GM18505 (cell line): Measurements from ENCODE around the gene ITPKC.

Source experiments
- ATAC-seq: cut with Tn5 transposase; IDR thresholded peaks from one replicate; pipeline ENCODE4 v1.9.1; 2021; ENCODE audit not compliant: unreplicated experiment
- POLR2A ChIP-seq: IDR thresholded peaks from 4 replicates; pipeline ENCODE4 v1.6.1; 2011; ENCODE audit warnings: borderline replicate concordance; ENCODE audit not compliant: insufficient read depth, insufficient read length; ENCODE audit errors: extremely low read depth

ITPKC gene

DNA sequence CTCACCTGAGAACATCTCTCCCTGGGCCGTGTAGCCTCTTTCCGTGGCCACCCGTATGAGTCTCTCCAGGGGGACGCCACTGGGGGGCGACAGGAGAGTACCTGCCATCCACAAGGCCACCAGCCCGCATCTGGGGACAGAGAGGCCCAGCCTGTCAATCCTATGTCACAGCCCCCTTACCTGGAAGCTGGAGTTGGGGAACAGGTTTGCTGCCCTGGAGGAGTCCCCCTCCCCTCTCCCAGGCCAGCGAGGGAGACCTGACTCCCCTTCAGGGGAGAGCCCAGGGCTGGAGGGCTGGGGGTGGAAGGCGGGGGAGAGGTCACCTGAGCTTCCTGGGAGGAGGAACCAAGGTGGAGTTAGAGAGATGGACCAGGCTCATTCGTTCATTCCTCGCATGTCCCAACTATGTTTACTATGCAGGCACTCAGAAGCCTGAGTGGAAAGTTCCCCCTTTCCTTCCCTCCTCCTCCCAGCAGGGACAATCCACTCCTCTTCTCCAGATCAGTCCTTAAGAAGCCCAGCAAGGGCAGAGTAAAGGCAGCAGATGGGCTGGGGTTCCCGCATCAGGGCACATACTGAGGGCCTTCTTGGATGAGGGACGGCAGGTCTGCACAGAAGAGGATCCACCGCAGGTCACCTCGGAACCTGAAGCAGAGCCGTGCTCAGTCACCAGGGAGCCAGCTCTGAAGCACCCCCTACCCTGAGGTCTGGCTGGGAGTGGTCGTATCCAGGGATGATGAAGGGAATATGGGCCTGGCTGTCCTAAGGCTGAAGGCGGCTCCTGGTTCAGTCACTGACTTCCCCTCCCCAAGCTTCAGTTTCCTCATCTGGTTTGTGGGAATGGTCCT is 27.9 kb downstream of the ITPKC start:
- no peak for TF ChIP-seq POLR2A
- no peak for ATAC-seq

DNA sequence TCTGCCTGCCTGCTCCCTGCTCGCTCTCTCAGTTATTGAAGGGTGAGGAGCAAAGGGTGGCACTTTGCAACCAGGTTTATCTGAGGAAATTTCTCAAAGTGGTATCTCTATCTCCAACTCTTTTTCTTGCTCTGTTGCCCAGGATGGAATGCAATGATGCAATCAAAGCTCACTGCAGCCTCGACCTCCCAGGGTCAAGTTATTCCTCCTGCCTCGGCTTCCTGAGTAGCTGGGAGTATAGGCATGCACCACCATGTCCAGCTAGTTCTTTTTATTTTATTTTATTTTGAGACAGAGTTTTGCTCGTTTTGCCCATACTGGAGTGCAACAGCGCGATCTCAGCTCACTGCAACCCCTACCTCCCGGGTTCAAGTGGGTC is 28.5 kb downstream of the ITPKC start:
- ATAC-seq: no peak
- no peak for TF ChIP-seq POLR2A

DNA sequence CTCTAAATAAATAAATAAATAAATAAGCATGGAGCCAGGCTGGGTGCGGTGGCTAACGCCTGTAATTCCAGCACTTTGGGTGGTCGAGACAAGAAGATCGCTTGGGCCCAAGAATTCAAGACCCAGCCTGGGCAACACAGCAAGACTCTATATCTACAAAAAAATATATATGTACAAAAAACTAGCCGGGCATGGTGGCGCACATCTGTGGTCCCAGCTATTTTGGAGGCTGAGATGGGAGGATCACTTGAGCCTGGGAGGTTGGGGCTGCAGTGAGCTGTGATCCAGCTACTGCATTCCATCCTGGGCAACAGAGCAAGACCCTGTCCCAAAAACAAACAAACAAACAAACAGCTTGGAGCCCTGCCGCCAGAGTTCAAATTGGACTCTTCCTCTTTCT is 30.6 kb downstream of the ITPKC start:
- ATAC-seq: no peak
- no peak for TF ChIP-seq POLR2A

DNA sequence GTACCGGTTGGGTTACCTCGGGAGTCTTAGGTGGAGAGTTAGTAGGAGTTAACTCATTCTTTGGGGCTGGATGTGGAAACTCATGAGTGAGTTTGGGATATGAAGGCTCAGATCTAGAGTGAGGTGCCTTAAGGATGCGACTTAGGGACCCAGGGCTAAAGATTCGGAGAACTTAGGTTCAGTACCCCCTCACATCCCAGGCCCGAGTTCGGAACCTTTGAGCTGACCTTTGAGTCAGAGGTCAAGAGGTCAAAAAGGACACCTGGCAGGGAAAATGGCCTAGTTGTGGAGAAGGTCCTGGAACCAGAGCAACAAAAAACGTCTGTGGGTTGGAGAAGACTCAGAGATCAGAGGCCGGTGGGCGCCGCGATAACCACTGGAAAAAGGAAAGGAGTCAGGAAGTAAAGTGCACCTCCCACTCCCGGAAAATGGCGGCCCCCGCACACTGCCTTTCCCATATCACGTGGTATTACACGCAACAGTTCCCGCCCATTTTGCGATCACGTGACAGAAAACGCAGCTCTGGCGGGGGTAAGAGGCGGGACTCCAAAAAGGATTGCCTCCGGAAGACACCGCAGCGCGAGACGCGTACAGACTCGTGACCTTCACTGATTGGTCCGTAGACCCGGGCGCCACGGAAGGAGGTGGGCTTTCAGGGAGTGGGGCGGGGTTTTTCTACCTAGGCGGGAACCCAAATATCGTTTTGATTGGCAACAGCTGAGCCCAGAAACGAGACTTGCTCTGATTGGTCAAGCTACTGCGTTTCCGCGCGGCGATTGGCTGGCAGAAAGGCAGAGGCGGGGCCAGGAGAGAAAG is 33.4 kb downstream of the ITPKC start, which contains the start of gene ACTMAP:
ACTMAP (minus strand) TSS at position 420 of the 816 bp plus-strand sequence. CDS start 674 bp downstream, outside the sequence.
- peak; percentile 77 for ATAC-seq
- peak; percentile 44 for TF ChIP-seq POLR2A

DNA sequence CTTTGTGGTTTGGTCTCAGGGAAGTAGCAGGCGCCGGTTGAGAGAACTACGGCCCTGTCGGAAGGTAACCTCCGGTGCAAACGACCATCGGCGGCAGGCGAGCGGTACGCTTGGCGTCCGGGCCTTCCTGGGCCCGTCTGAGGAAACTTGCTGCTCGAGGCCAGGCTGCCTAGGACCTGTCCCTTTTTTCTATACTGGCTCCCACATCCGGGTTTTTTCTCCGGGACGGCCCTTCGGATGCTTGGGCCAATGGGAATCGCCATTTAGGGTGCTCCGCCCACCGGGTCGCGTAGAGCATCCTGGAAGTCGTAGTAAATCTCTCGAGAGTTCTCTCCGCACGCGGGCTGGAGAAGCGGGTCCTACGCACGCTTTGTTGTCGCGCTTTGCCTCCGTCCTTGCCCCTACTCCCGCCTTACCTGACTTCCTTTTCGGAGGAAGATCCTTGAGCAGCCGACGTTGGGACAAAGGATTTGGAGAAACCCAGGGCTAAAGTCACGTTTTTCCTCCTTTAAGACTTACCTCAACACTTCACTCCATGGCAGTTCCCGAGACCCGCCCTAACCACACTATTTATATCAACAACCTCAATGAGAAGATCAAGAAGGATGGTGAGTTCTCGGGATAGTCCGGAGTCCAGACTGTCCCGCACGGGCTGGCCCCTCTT is 34.1 kb downstream of the ITPKC start, which contains the start of gene SNRPA:
SNRPA (plus strand) TSS at position 330 of the 664 bp plus-strand sequence; CDS start at position 536, 206 bp downstream.
- ATAC-seq: peak; percentile 49
- peak; percentile 82 for TF ChIP-seq POLR2A

DNA sequence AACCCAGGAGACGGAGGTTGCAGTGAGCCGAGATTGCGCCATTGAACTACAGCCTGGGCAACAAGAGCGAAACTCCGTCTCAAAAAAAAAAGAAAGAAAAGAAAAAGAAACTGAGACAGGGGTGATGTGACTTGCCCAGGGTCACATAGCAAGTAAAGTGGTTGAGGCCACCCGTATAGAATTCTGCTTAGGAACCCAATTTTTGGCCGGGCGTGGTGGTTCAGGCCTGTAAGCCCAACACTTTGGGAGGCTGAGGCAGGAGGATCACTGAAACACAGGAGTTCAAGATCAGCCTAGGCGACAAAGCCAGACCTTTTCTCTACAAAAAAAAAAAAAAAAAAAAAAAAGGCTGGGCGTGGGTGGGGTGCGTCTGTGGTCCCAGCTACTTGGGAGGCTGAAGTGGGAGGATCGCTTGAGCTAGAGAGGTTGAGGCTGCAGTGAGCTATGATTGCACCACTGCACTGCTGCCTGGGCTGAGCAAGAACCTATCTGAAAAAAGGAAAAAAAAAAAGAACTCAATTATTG is 35.4 kb downstream of the ITPKC start:
- no peak for ATAC-seq
- TF ChIP-seq POLR2A: no peak

DNA sequence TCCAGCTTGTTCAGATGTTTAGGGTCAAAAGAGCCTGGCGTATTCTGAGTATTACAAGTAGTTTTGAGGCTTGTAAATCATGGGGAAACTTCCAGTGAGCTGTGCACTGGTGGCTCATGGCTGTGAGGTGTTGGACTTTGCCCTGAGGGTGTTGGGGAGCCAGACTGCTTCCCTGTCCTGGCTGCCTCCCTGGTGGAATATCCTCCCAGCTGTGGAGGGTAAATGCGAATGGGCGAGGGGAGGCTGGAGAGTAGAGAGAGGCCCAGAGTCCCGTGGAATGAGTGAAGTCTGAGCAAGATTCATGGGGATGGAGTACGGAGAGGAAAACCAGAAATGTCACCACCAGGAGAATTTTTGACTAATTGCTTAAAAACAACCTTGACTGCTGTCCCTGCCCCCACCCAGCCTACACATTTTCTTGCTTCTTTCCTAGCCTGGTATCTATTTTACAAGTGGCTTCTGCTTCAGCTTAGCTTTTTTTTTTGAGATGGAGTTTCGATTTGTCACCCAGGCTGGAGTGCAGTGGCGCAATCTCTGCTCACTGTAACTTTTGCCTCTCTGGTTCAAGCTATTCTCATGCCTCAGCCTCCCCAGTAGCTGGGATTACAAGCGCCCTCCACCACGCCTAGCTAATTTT is 37.8 kb downstream of the ITPKC start:
- ATAC-seq: no peak
- TF ChIP-seq POLR2A: peak; percentile 22

DNA sequence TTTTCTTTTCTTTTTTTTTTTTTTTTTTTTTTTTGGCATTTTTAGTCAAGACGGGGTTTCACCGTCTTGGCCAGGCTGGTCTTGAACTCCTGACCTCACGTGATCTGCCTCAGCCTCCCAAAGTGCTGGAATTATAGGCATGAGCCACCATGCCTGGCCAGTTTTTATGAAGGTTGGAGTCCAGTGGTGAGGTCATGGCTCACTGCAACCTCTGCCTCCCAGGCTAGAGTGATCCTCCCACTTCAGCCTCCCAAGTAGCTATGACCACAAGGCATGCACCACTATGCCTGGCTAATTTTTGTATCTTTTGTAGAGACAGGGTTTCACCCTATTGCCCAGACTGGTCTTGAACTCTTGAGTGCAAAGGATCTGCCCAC is 38.3 kb downstream of the ITPKC start:
- no peak for ATAC-seq
- no peak for TF ChIP-seq POLR2A

DNA sequence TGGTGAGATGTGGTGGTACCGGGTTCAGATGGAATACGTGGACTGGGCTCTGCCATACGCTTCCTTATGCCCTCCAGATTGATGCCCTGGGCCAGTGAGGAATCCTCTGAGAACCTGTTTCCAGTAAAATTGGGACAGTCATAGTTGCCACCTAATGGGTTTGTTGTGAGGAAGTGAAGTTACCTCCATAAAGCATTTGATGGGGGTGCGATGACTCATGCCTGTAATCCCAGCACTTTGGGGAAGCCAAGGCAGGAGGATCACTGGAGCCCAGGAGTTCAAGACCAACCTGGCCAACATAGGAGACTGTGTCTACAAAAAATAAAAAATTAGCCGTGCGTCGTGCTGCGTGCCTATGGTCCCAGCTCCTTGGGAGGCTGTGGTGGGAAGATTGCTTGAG is 38.9 kb downstream of the ITPKC start:
- TF ChIP-seq POLR2A: no peak
- no peak for ATAC-seq

DNA sequence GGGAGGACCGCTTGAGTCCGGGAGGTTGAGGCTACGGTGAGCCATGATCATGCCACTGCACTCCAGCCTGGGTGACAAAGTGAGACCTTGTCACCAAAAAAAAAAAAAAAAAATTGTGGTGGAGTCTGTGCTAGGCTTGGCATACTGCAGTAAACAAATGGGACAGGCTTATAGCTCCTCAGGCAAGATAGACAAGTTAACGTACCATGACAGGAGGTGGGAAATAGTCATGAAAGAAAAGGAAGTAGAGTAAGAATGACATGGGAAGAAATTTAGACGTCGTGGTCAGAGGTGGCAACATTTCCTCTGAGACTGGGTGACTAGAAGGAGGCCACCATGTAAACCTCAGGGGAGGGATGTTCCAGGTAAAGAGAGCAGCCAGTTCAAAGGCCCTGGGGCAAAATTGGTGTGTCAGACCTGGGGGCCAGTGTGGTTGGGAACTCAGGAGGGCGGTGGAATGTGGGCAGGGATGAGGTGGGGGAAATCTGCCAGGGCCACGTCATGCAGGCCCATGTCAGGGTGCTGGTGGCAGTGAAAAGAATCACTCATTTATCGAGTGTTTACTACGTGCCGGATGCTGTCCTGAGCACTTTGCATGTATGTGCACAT is 39.7 kb downstream of the ITPKC start:
- TF ChIP-seq POLR2A: no peak
- no peak for ATAC-seq

DNA sequence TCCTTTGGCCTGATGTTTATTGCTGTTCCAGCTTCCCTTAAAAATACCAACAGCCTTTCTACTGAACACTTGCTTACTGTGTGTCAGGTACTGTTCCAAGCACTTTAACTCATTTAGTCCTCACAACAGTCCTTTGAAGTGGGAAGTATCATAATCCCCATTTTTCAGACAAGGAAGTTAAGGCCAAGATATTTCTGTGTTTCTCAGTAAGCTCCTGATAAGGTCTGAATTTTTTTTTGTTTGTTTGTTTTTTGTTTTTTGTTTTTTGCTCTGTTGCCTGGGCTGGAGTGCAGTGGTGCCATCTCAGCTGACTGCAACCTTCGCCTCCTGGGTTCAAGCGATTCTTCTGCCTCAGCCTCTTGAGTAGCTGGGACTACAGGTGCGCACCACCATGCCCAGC is 41.6 kb downstream of the ITPKC start:
- no peak for ATAC-seq

DNA sequence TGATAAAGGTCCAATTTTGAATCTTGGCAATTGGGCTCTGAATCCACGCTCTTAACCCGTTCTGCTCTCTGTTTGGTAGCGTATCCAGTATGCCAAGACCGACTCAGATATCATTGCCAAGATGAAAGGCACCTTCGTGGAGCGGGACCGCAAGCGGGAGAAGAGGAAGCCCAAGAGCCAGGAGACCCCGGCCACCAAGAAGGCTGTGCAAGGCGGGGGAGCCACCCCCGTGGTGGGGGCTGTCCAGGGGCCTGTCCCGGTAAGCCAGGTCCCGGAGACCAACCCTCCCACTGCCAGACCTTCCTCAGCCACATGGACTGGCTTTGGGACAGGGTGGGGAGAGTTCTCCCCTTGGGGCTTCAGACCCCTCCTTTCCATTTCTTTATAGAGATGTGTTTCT is 42.4 kb downstream of the ITPKC start:
- ATAC-seq: no peak
- no peak for TF ChIP-seq POLR2A

More for the DNA sequence above, 41.6 kb downstream of the ITPKC start:
- no peak for TF ChIP-seq POLR2A

DNA sequence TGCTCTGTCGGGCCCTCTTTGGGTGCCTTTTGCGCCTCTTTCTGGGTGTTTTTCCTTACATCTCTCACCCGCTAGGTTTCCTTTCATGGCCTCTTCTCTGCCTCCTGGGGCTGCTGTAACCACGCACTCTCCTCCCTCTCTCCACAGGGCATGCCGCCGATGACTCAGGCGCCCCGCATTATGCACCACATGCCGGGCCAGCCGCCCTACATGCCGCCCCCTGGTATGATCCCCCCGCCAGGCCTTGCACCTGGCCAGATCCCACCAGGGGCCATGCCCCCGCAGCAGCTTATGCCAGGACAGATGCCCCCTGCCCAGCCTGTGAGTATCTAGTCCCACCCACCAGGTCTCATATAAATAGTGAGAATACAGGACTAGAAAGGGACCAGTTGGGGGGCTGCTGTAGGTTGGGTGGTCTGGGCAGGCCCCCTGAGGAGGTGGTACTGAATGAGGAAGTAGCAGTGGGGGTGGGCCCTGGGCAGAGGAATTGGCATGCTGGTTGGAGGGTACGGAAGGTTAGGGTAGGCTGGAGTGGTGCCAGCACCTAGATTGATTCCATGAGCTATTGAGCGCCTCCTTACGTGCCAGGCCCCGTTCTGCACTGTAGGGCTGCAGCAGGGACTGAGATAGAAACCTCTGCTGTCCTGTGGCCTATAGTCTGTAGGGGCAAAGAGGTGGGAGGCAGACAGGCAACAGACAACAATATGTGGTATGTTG is 46.0 kb downstream of the ITPKC start:
- no peak for TF ChIP-seq POLR2A
- no peak for ATAC-seq
